SK-N-SH (cell line): ENCODE data around the gene TTC9C. TPM values are rescaled to one million over a fixed set of nuclear protein-coding genes. Genes with fewer than 3 reads are reported as not detected.

Source experiments
- CTCF ChIA-PET: fragments of 300-600, 350-600 bp; formaldehyde crosslinking; extraction: SDS; loops from one replicate; lab custom pipeline; 2021; lab: Yijun Ruan, JAX
- POLR2A ChIA-PET: fragments of 350-600 bp; sonication (Branson Sonifier 250); formaldehyde crosslinking; extraction: SDS; loops from one replicate; lab custom pipeline; 2020; ENCODE audit warnings: antibody characterized with exemption, inconsistent platforms; lab: Yijun Ruan, JAX
- DNase-seq: peaks from one replicate; pipeline ENCODE4 v3.0.0; 2012
- H2AFZ ChIP-seq: fragments of 200-600 bp; sonication (generic); 2 replicates; pipeline ENCODE4 v1.8.1; 2016; ENCODE audit warnings: antibody characterized with exemption, mild to moderate bottlenecking, low read depth
- H3F3A ChIP-seq: fragments of 200-600 bp; sonication (generic); replicated peaks from 2 replicates; pipeline ENCODE3; 2016; ENCODE audit warnings: antibody characterized with exemption, mild to moderate bottlenecking; ENCODE audit not compliant: insufficient read depth
- H3K27ac ChIP-seq, 2 experiments: fragments of 200-500 bp in 1 of 2; fragments of 200-600 bp in 1 of 2; sonication (Bioruptor generic) in 1 of 2; sonication (generic), shearing (Covaris generic) in 1 of 2; 2 replicates each; pipeline versions ENCODE4 v1.5.1 to v1.6.1; 2014 to 2016; ENCODE audit warnings: low read depth in 2 of 2, inconsistent platforms in 1 of 2, low read length in 1 of 2, mild to moderate bottlenecking in 1 of 2, mixed read lengths in 1 of 2
- H3K27me3 ChIP-seq: fragments of 200-600 bp; sonication (generic), shearing (Covaris generic); 2 replicates; pipeline ENCODE4 v1.6.1; 2016; ENCODE audit warnings: mixed run types; ENCODE audit not compliant: insufficient read depth
- H3K36me3 ChIP-seq, 2 experiments: fragments of 200-500 bp in 1 of 2; fragments of 200-600 bp in 1 of 2; sonication (Bioruptor generic) in 1 of 2; sonication (generic) in 1 of 2; replicated peaks in 1 of 2; 2 replicates each; pipeline versions ENCODE3 to v1.5.1; 2014 to 2016; ENCODE audit warnings: low read length in 1 of 2, mild to moderate bottlenecking in 1 of 2; ENCODE audit not compliant: insufficient read depth in 2 of 2, control insufficient read depth in 1 of 2
- H3K4me1 ChIP-seq, 2 experiments: fragments of 200-500 bp in 1 of 2; fragments of 200-600 bp in 1 of 2; sonication (Bioruptor generic) in 1 of 2; sonication (generic), shearing (Covaris generic) in 1 of 2; 2 replicates each; pipeline versions ENCODE4 v1.5.1 to v1.6.1; 2014 to 2016; ENCODE audit warnings: low read depth in 1 of 2, low read length in 1 of 2, mixed run types in 1 of 2; ENCODE audit not compliant: insufficient read depth in 2 of 2, control insufficient read depth in 1 of 2
- H3K4me2 ChIP-seq: fragments of 200-600 bp; sonication (generic), shearing (Covaris generic); 2 replicates; pipeline ENCODE4 v1.6.1; 2017; ENCODE audit warnings: mixed run types
- H3K4me3 ChIP-seq, 2 experiments: fragments of 200-500 bp in 1 of 2; fragments of 200-600 bp in 1 of 2; sonication (Bioruptor generic) in 1 of 2; sonication (generic), shearing (Covaris generic) in 1 of 2; 2 replicates each; pipeline versions ENCODE4 v1.5.1 to v1.8.1; 2014 to 2016; ENCODE audit warnings: low read depth in 2 of 2, inconsistent platforms in 1 of 2, low read length in 1 of 2, mild to moderate bottlenecking in 1 of 2, mixed read lengths in 1 of 2, moderate library complexity in 1 of 2
- H3K79me2 ChIP-seq: fragments of 200-600 bp; sonication (generic); 2 replicates; pipeline ENCODE4 v1.8.1; 2017; ENCODE audit warnings: mild to moderate bottlenecking; ENCODE audit not compliant: insufficient read depth
- H3K9ac ChIP-seq: fragments of 200-600 bp; sonication (generic); 2 replicates; pipeline ENCODE4 v1.6.1; 2017; ENCODE audit warnings: mixed run types
- H3K9me2 ChIP-seq: fragments of 200-600 bp; sonication (generic); 2 replicates; pipeline ENCODE4 v1.6.1; 2017; ENCODE audit warnings: mixed run types
- H3K9me3 ChIP-seq: fragments of 200-600 bp; sonication (generic); 2 replicates; pipeline ENCODE4 v1.6.1; 2017; ENCODE audit warnings: mixed run types, mild to moderate bottlenecking, moderate library complexity
- H4K20me1 ChIP-seq: fragments of 200-600 bp; sonication (generic); 2 replicates; pipeline ENCODE4 v1.6.1; 2017; ENCODE audit warnings: mild to moderate bottlenecking, mixed run types; ENCODE audit not compliant: insufficient read depth
- CHD2 ChIP-seq: fragments of 150-350 bp; IDR thresholded peaks from 2 replicates; pipeline ENCODE4 v1.6.1; 2018; ENCODE audit warnings: low read length; ENCODE audit not compliant: partially characterized antibody
- FOXJ3 ChIP-seq: sonication (generic); formaldehyde crosslinking; IDR thresholded peaks from 2 replicates; pipeline ENCODE4 v1.5.1; 2020; ENCODE audit warnings: mild to moderate bottlenecking, missing genetic modification reagents
- GABPA ChIP-seq: IDR thresholded peaks from 2 replicates; pipeline ENCODE4 v1.4.0; 2012; ENCODE audit warnings: low read depth, mild to moderate bottlenecking
- NFIC ChIP-seq: IDR thresholded peaks from 2 replicates; pipeline ENCODE4 v1.4.0; 2012; ENCODE audit warnings: borderline replicate concordance
- RAD21 ChIP-seq: IDR thresholded peaks from 2 replicates; pipeline ENCODE4 v1.6.1; 2012; ENCODE audit warnings: mild to moderate bottlenecking, low read length
- SIN3A ChIP-seq: IDR thresholded peaks from 2 replicates; pipeline ENCODE4 v1.6.1; 2012; ENCODE audit warnings: low read depth, mild to moderate bottlenecking, low read length, moderate library complexity, borderline replicate concordance
- SMC3 ChIP-seq: IDR thresholded peaks from 2 replicates; pipeline ENCODE4 v1.6.1; 2012; ENCODE audit warnings: low read depth, low read length, improper control_type of control experiment
- TEAD4 ChIP-seq: IDR thresholded peaks from 2 replicates; pipeline ENCODE4 v1.4.0; 2012; ENCODE audit warnings: mild to moderate bottlenecking, borderline replicate concordance; ENCODE audit not compliant: insufficient read depth
- WGBS: methylation state at CpG from one replicate; pipeline ENCODE4 v1.1.6; 2017; ENCODE audit warnings: low lambda C conversion rate; 5-methylcytosine and 5-hydroxymethylcytosine counted together
- polyA plus RNA-seq, 3 experiments: library from polyadenylated mRNA; depleted of rRNA; stranded (reverse); fragments of >200 nt; gene quantifications; 2 replicates each; pipeline ENCODE4 v1.2.3, GENCODE V29; 2012
- TF ChIP-seq, protein P1 (sequence below): IDR thresholded peaks from 2 replicates; pipeline ENCODE4 v1.4.0; 2012; ENCODE audit warnings: low read depth, borderline replicate concordance
- TF ChIP-seq, protein P2 (sequence below): IDR thresholded peaks from 2 replicates; pipeline ENCODE4 v1.4.0; 2012; ENCODE audit warnings: low read depth, borderline replicate concordance
- TF ChIP-seq, protein P3 (sequence below): fragments of 200-600 bp; sonication (generic); IDR thresholded peaks from 2 replicates; pipeline ENCODE4 v1.6.1; 2017; ENCODE audit warnings: antibody characterized with exemption, mild to moderate bottlenecking, moderate library complexity

Gene TTC9C
- polyA plus RNA-seq, 1 of the 3 experiments (the other 2 are of a cell fraction): 31.3 TPM

GRCh38 chr11:62678770-62679696, 49.3 kb upstream of the TTC9C start, which contains the start of gene UBXN1 (continued):
- TF ChIP-seq CHD2 (peak; percentile 75), SIN3A (peak; percentile 69; the same call in 1 of the 2 replicates), GABPA (peak; percentile 95), FOXJ3 (no peak)
- TF ChIP-seq, protein P1, sequence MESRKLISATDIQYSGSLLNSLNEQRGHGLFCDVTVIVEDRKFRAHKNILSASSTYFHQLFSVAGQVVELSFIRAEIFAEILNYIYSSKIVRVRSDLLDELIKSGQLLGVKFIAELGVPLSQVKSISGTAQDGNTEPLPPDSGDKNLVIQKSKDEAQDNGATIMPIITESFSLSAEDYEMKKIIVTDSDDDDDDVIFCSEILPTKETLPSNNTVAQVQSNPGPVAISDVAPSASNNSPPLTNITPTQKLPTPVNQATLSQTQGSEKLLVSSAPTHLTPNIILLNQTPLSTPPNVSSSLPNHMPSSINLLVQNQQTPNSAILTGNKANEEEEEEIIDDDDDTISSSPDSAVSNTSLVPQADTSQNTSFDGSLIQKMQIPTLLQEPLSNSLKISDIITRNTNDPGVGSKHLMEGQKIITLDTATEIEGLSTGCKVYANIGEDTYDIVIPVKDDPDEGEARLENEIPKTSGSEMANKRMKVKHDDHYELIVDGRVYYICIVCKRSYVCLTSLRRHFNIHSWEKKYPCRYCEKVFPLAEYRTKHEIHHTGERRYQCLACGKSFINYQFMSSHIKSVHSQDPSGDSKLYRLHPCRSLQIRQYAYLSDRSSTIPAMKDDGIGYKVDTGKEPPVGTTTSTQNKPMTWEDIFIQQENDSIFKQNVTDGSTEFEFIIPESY: peak; percentile 87; the same call in 1 of the 2 replicates

DNA sequence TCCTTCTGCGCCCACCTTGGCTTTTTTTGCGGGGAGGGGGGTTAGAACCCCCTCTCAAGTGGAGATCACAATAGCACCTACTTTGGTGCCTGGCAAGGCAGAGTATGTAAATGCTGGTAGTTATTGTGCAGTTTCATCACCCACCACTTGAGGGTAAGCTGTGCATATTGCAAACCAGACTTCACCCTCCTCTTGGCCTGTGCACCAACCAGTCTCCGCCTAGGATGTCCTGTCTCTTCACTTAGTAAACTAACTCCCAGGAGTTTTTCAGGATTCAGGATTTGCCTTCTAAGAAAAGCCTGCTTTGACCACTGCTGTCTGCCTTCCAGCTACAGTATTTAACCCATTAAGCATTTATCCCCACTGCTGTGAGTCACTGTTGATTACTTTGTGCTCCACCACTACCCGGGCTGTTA, 47.5 kb upstream of the TTC9C start:
- no peak for TF ChIP-seq TEAD4
- peak; percentile 50 for TF ChIP-seq SMC3
- TF ChIP-seq, protein P2, sequence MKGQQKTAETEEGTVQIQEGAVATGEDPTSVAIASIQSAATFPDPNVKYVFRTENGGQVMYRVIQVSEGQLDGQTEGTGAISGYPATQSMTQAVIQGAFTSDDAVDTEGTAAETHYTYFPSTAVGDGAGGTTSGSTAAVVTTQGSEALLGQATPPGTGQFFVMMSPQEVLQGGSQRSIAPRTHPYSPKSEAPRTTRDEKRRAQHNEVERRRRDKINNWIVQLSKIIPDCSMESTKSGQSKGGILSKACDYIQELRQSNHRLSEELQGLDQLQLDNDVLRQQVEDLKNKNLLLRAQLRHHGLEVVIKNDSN: no peak
- TF ChIP-seq RAD21: peak; percentile 74
- TF ChIP-seq, protein P3, sequence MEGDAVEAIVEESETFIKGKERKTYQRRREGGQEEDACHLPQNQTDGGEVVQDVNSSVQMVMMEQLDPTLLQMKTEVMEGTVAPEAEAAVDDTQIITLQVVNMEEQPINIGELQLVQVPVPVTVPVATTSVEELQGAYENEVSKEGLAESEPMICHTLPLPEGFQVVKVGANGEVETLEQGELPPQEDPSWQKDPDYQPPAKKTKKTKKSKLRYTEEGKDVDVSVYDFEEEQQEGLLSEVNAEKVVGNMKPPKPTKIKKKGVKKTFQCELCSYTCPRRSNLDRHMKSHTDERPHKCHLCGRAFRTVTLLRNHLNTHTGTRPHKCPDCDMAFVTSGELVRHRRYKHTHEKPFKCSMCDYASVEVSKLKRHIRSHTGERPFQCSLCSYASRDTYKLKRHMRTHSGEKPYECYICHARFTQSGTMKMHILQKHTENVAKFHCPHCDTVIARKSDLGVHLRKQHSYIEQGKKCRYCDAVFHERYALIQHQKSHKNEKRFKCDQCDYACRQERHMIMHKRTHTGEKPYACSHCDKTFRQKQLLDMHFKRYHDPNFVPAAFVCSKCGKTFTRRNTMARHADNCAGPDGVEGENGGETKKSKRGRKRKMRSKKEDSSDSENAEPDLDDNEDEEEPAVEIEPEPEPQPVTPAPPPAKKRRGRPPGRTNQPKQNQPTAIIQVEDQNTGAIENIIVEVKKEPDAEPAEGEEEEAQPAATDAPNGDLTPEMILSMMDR: peak; percentile 64
- no peak for TF ChIP-seq NFIC
- Histone ChIP-seq H2AFZ (peak overlapping the region; percentile 79), H3K36me3 (peaks cover 17 to 19% of the 10 kb centered on the region in 2 experiments), H3K4me1 (peaks cover 11 to 15% of the 10 kb centered on the region in 2 experiments; a peak in 3 of 4 replicates), H3K4me2 (no peak overlapping the region), H3K9me3 (no peaks in the 10 kb centered on the region), H3K9ac (no peak overlapping the region), H3K27ac (peak overlapping the region; percentile 18 to 52; a peak in 2 of 4 replicates), H3K79me2 (peaks cover 32% of the 10 kb centered on the region), H3K9me2 (no peaks in the 10 kb centered on the region), H4K20me1 (no peaks in the 10 kb centered on the region), H3K27me3 (no peaks in the 10 kb centered on the region), H3K4me3 (no peak overlapping the region), H3F3A (peaks cover 30% of the 10 kb centered on the region)
- peak; percentile 71 for DNase-seq
- 52% methylated on average over 4 of the region's 4 CpGs for WGBS
- ChIA-PET POLR2A (interaction anchor here (0.6 to 2.0 kb wide), 8 partner anchors 9 to 160 kb away, joined by 3 to 11 read pairs (median 4); partner anchors contain the start of genes C11orf98, CSKMT, LBHD1 and UQCC3), CTCF (interaction anchor here (0.6 to 3.7 kb wide), 26 partner anchors 8 to 301 kb away, joined by 3 to 31 read pairs (median 4); partner anchors contain the start of genes B3GAT3, C11orf98, CSKMT and EML3)
